ENCODE results near the gene AKR1C4.

DNA sequence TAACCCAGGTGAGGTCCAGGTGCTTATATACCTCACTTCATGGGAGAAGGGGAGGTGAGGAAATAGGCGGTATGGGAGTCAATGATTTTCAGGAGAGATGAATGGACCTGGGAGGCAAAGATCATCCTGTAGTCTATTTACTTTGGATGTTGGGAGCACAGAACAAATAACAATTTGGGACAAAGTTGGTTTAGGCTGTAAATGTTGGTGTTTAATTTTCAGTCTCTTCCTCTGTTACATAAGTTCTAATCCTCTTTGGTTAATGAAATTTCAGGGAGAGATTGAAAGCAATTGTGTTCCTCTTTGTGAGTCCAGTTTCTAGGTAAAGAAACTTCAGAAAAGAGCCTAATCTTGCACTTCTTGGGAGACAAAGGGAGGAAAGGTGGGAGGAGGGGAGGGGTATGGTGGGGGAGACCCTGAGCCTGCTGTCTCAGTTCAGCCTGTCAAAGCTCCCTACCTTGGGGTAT, 46.9 kb downstream of the AKR1C4 start:
- TF ChIP-seq CTCF (conservative IDR thresholded peaks at IDR 0.05; ENCODE audit: low read depth, low read length) (no peak), EZH2phosphoT487 (IDR thresholded peaks at IDR 0.05; ENCODE audit: borderline replicate concordance, low read length) (no peak)
